ENCODE data around the gene LRRC53.

The LRRC53 gene, protein sequence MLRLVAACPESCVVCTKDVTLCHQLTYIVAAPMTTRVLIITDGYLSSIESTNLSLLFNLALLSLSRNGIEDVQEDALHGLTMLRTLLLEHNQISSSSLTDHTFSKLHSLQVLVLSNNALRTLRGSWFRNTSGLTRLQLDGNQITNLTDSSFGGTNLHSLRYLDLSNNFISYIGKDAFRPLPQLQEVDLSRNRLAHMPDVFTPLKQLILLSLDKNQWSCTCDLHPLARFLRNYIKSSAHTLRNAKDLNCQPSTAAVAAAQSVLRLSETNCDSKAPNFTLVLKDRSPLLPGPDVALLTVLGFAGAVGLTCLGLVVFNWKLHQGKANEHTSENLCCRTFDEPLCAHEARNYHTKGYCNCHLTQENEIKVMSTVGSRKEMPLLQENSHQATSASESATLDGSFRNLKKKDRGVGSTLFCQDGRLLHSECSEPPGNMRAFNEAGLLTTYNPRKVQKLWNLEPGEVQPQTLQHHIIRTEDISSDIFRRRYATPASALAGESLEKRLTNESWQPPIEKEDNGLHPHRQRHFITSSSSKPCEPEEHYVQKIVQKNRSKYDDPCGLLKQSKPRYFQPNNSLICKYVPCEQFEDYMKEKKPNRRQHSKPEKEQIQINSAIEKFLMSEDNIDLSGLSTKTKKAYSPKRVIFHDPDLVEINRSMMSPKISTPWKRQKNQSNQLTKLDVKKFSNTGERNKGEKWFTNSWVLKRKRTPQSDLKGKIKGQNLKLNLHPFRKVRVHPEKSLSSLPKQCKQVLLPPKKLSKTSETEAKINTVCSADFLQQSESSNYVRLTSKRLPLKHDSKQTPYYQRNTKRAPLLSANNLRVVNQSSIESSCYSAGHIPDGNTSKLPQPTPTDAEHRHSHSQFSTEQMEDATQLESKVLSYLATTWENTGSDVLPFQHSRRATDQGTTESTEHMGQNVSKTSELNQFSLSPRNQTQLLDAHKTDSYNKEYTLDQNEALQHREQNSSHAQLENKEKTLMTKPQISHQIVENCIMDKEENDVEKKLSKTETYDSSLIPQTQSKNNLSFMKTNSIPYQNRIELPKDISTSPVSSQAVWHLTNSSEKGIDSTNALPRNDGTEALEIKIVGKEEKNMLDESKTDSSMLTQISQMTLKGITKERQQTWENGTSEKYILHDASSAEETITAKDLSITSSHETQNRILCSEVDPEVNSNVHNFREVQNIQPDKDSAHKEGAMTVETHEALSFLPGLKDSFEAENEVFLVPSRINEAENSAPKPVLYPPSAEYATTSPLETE

GRCh38 chr1:74512170-74512915, at the start of gene LRRC53:
Gene LRRC53 (minus strand): TSS chr1:74512611. CDS start chr1:74483349, 29,262 bp downstream.
- no peak for DNase-seq (ENCODE audit: low read depth)

DNA sequence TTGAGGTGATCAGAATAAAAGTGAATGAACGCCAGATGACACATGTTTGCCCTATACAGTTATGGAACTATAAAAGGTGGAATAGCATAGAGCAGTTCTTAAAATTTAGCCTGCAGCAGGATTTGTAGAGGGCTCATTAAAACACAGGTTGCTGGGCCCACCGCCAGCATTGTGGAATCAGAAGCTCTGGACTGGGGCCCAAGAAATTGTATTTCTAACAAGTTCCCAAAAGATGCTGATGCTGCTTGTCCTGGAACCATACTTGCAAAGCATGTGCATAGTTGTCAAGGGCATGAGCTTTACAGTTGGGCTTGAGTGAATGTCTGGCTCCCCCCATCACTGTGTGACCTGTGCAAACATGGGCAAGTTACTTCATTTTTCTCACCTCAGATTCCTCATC, 37.5 kb upstream of the LRRC53 start:
- no peak for DNase-seq (ENCODE audit: low read depth)

GRCh38 chr1:74548961-74549750, 36.7 kb upstream of the LRRC53 start:
- DNase-seq (ENCODE audit: low read depth) = no peak

GRCh38 chr1:74545821-74546220, 33.4 kb upstream of the LRRC53 start:
- no peak for DNase-seq (ENCODE audit: low read depth)

DNA sequence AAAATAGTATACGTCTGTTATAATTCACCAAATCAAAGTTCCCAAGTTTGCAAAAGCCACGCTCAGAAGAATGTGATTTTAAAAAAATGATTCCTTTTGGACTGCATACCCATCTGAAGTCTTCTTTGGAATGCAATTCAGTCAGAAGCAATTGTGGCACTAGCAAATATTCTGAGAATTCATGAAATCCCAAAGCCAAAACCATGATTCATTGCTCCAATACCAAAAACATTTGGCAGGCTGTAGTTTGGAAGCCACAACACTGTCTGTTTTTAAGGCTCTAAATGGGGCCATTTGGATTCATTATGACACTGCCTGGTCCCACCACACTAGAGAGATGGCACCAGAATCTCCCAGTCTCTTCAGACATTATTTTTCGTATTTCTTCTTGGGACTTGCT, 21.8 kb upstream of the LRRC53 start:
- DNase-seq (ENCODE audit: low read depth) = no peak

DNA sequence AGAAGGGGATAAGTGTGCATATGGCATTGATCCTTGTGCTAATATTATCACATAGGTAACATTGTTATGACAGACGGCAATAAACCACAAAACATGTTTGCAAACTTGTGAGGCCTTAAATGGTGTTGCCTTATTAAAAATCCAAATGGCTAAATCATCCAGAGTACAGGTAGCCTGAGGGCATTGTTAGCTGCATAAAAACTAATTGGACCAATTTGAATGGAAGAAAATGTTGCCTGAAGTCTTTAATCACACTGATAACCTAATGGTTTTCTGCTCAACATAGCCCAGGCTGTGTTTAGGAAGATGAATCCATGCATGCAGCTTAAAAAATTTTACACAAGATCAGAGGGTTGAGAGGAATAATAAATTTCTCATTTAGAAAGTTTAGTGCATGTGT, 19.4 kb upstream of the LRRC53 start:
- no peak for DNase-seq (ENCODE audit: low read depth)

DNA sequence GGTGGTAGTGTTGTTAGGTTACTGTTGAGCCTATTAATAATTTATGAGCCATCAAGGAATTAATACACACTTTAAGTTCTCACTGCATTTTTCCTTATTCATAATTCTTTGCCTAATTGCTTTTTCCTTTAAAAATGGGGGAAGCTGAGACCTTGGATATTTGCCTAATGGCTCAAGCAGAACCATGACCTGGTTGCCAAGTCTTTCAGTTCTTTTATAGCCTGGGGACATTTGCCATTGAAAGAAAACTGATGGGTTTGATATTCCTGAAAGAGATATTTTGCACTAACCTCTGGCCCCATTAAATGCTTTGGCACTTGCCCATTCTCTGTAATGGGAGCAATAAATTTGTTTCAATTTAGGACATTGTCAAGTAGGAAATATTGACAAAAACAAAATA, 18.5 kb upstream of the LRRC53 start:
- no peak for DNase-seq (ENCODE audit: low read depth)

DNA sequence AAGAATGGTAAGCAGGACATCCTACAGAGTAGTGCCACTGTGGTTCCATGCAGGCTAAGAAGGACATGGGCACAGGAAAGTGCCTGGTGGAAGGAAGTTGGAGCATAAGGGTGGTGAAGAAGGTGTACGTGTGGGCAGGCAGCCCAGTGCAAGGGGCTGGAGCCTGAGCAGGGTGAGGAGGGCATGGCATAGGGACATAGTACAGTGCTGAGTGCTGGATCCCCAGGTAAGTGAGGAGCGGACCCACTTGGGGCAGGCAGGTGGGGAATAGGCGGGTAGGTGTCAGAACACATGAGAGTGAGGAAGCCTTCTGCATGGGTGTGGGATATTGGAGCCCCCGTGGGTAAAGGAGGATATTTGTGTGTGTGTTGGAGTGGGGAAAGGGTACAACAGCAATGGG, 15.7 kb upstream of the LRRC53 start:
- DNase-seq (ENCODE audit: low read depth) = no peak

GRCh38 chr1:74526708-74527107, 14.3 kb upstream of the LRRC53 start:
- DNase-seq (ENCODE audit: low read depth) = no peak

- no peak for DNase-seq (ENCODE audit: low read depth)
These were observed 11.6 kb upstream of the LRRC53 start for GRCh38 chr1:74523873-74524480.

DNA sequence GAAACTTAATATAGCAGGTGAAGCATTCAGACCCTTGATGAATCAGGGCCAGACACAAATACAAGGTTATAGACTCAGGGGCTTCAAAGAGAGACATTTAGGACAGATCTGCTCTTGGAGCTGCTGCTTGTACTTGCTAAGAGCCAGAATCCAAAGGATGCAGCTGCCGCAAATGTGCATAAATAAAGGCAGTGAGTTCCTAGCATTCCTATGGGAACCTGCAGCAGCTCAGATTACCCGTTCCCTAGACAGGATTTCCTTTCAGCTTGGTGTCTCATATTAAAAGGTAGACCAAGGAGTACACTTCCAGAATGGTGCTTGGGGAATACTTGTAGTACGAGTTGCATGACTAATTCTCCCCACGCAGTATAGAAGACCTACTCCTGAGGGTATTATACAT, 9.7 kb upstream of the LRRC53 start:
- no peak for DNase-seq (ENCODE audit: low read depth)

DNA sequence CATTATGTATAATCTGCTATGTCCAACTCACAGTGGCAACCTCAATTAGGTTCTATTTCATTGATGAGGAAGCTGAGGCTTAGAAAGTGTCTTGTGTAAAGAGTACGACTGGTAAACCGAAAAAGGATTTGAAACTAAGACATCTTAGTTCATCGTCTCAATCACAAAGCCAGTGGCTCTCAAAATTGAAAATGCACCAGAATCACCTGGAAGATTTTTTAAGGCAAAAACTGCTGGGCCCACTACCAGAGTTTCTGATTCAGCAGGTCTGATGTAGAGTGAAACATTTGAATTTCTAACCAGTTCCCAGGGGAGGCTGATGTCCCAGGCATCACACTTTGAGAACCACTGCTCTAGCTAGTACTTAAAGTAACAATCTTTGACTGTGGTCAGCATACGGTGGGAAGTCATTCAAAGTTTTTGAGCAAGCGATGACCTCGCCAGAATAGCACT, 5.2 kb upstream of the LRRC53 start:
- no peak for DNase-seq (ENCODE audit: low read depth)

- no peak for DNase-seq (ENCODE audit: low read depth)
These were observed 1.2 kb upstream of the LRRC53 start for GRCh38 chr1:74513411-74514300.

GRCh38 chr1:74508449-74508848, 4.0 kb downstream of the LRRC53 start:
- peak; percentile 14 for DNase-seq (ENCODE audit: low read depth)

DNA sequence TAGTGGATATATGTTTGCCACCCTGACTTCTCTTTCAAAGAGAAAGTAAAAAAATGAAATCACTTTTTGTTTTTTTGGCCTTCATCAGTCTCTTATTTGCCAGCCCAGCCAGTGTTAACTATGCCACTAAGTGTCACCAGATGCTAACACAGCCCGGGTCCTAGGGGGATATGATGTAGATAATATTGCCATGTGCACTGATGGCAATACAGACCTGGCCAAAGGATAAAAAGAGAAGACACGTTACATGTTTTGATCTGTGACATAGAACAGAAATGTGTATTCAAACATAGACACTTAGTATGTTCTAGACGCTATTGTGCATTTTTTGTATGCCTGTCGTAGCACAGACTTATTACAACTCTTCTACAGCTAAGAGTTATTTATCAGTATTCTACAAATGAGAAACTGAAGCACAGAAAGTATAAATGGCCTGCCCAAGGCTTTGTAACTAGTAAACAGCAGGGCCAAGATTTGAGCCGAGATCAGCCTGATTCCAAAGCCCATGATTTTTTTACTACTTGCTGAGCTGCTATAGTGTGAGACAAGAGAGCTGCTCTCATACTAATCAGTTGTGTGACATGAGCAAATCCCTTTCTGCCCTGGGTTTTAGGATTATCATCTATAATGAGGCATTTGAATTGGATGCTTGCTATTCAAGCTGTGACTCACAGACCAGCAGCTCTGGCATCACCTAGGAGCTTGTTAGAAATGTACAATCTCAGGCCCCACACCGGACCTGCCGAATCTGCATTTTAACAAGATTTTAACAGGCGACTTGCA, 6.3 kb downstream of the LRRC53 start:
- DNase-seq (ENCODE audit: low read depth) = no peak

GRCh38 chr1:74504933-74505512, 7.4 kb downstream of the LRRC53 start:
- no peak for DNase-seq (ENCODE audit: low read depth)

GRCh38 chr1:74504125-74504932, 8.1 kb downstream of the LRRC53 start:
- DNase-seq (ENCODE audit: low read depth) = no peak

Data from CMK (cell line).